Thyroid gland (tissue), 4 donors: ENCODE results near the gene GDI2.

ENCODE experiments used
- POLR2A ChIP-seq, 2 donors: fragments of 450-650 bp; IDR thresholded peaks; one replicate each; pipeline ENCODE4 v1.6.1; 2017; ENCODE audit warnings: antibody characterized with exemption in 2 of 2, mild to moderate bottlenecking in 2 of 2, moderate library complexity in 1 of 2
- TF ChIP-seq, protein P1 (sequence below), 6 experiments: fragments of 200-600 bp in 3 of 6; fragments of 450-650 bp in 3 of 6; sonication (generic) in 3 of 6; IDR thresholded peaks; one replicate each; pipeline ENCODE4 v1.5.1; 2016 to 2019; ENCODE audit warnings: antibody characterized with exemption in 6 of 6, mild to moderate bottlenecking in 2 of 6, inconsistent platforms in 1 of 6, moderate library complexity in 1 of 6

DNA sequence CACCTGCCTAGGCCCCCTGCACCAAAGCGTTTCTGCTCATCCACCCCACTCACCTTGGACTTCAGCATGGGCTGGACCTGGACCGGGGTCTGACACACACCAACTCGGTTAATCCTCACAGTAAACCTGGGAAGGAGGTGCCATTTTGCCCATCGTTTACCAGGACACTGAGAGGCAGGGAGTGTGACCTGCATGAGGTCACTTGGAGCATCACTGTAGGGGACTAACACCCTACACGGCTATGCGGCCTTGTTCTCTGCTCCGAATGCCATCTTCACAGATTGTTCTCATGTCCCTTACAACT is 43.4 kb upstream of the GDI2 start:
- no peak for TF ChIP-seq POLR2A (IDR thresholded peaks at IDR 0.05)
- TF ChIP-seq, protein P1, sequence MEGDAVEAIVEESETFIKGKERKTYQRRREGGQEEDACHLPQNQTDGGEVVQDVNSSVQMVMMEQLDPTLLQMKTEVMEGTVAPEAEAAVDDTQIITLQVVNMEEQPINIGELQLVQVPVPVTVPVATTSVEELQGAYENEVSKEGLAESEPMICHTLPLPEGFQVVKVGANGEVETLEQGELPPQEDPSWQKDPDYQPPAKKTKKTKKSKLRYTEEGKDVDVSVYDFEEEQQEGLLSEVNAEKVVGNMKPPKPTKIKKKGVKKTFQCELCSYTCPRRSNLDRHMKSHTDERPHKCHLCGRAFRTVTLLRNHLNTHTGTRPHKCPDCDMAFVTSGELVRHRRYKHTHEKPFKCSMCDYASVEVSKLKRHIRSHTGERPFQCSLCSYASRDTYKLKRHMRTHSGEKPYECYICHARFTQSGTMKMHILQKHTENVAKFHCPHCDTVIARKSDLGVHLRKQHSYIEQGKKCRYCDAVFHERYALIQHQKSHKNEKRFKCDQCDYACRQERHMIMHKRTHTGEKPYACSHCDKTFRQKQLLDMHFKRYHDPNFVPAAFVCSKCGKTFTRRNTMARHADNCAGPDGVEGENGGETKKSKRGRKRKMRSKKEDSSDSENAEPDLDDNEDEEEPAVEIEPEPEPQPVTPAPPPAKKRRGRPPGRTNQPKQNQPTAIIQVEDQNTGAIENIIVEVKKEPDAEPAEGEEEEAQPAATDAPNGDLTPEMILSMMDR (IDR thresholded peaks at IDR 0.05), result no peak
